Suprapubic skin (tissue), 4 donors: ENCODE results near the gene ZMYND10. TPM values are rescaled to one million over a fixed set of nuclear protein-coding genes. Genes with fewer than 3 reads are reported as not detected.

ENCODE experiments used
- DNase-seq, 2 donors: peaks; one replicate each; pipeline ENCODE4 v3.0.0-alpha.2; 2019; ENCODE audit warnings: low spot score in 2 of 2
- H3K27ac ChIP-seq: fragments of 200-600 bp; sonication (generic); one replicate; pipeline ENCODE4 v1.5.1; 2019
- H3K27me3 ChIP-seq: fragments of 200-600 bp; sonication (generic); one replicate; pipeline ENCODE4 v1.5.1; 2019
- H3K36me3 ChIP-seq: fragments of 200-600 bp; sonication (generic); one replicate; pipeline ENCODE4 v1.5.1; 2019
- H3K4me1 ChIP-seq: fragments of 200-600 bp; sonication (generic); one replicate; pipeline ENCODE4 v1.5.1; 2019
- H3K4me3 ChIP-seq: fragments of 200-600 bp; sonication (generic); one replicate; pipeline ENCODE4 v1.5.1; 2019; ENCODE audit warnings: mild to moderate bottlenecking
- H3K9me3 ChIP-seq: fragments of 200-600 bp; sonication (generic); one replicate; pipeline ENCODE4 v1.5.1; 2019
- CTCF ChIP-seq, 2 donors: fragments of 200-600 bp in 1 of 2; fragments of 450-650 bp in 1 of 2; sonication (generic) in 1 of 2; IDR thresholded peaks; one replicate each; pipeline ENCODE4 v1.5.1; 2016 to 2019; ENCODE audit warnings: antibody characterized with exemption in 2 of 2, mild to moderate bottlenecking in 1 of 2, moderate library complexity in 1 of 2
- EP300 ChIP-seq: sonication (generic); formaldehyde crosslinking; IDR thresholded peaks from one replicate; pipeline ENCODE4 v1.6.1; 2017; ENCODE audit warnings: antibody characterized with exemption
- POLR2A ChIP-seq, 2 donors: fragments of 450-650 bp; IDR thresholded peaks; one replicate each; pipeline ENCODE4 v1.6.1; 2017; ENCODE audit warnings: antibody characterized with exemption in 2 of 2, mild to moderate bottlenecking in 2 of 2, moderate library complexity in 2 of 2
- POLR2AphosphoS5 ChIP-seq, 3 donors: sonication (generic); formaldehyde crosslinking; IDR thresholded peaks; one replicate each; pipeline ENCODE4 v1.6.1; 2017; ENCODE audit warnings: antibody characterized with exemption in 3 of 3
- WGBS: methylation state at CpG from one replicate; pipeline ENCODE4 v1.1.5; 2018; 5-methylcytosine and 5-hydroxymethylcytosine counted together
- total RNA-seq, 4 donors: library from RNA; depleted of rRNA; stranded (reverse); fragments of >200 nt; gene quantifications; one replicate each; pipeline ENCODE4 v1.1.0, GENCODE V29; 2016

The ZMYND10 gene
- total RNA-seq, 4 donors from 2014 or later = 1.6 to 4.7 (median 1.9) TPM; not detected in 1

GRCh38 chr3:50321336-50322114 is 24.0 kb downstream of the ZMYND10 start:
- Histone ChIP-seq H3K27me3 (no peaks in the 10 kb centered on the region), H3K9me3 (no peaks in the 10 kb centered on the region), H3K4me1 (peaks cover 84% of the 10 kb centered on the region), H3K36me3 (peaks cover 31% of the 10 kb centered on the region), H3K27ac (peak overlapping the region; percentile 96), H3K4me3 (peak overlapping the region; percentile 93)
- peak; percentile 92 to 95 for DNase-seq
- 10% methylated on average over 10 of the region's 59 CpGs for WGBS
- TF ChIP-seq POLR2A (IDR thresholded peaks at IDR 0.05) (no peak), CTCF (IDR thresholded peaks at IDR 0.05) (peak in 1 of 2 donors; percentile 51), POLR2AphosphoS5 (IDR thresholded peaks at IDR 0.05) (peak in 2 of 3 donors; percentile 13 to 83), EP300 (no peak)

- Histone ChIP-seq H3K4me3 (peak overlapping the region; percentile 93), H3K27ac (peak overlapping the region; percentile 96), H3K4me1 (peaks cover 85% of the 10 kb centered on the region), H3K9me3 (no peaks in the 10 kb centered on the region), H3K36me3 (peaks cover 28% of the 10 kb centered on the region), H3K27me3 (no peaks in the 10 kb centered on the region)
- TF ChIP-seq EP300 = no peak
- no peak for TF ChIP-seq POLR2AphosphoS5 (IDR thresholded peaks at IDR 0.05)
- no peak for TF ChIP-seq CTCF (IDR thresholded peaks at IDR 0.05)
- TF ChIP-seq POLR2A (IDR thresholded peaks at IDR 0.05) = no peak
- 0% methylated on average over 6 of the region's 45 CpGs for WGBS
- DNase-seq = no peak
These were observed 24.6 kb downstream of the ZMYND10 start for GRCh38 chr3:50320853-50321335.

- no peaks in the 10 kb centered on the region for H3K27me3 ChIP-seq
- H3K4me3 ChIP-seq = peak overlapping the region; percentile 93
- no peaks in the 10 kb centered on the region for H3K9me3 ChIP-seq
- H3K4me1 ChIP-seq = peaks cover 89% of the 10 kb centered on the region
- DNase-seq = no peak
- peaks cover 20% of the 10 kb centered on the region for H3K36me3 ChIP-seq
- WGBS = 82% methylated on average over 16 of the region's 29 CpGs
- peak overlapping the region; percentile 96 for H3K27ac ChIP-seq
- TF ChIP-seq POLR2A (IDR thresholded peaks at IDR 0.05) (no peak), EP300 (no peak), POLR2AphosphoS5 (IDR thresholded peaks at IDR 0.05) (no peak), CTCF (IDR thresholded peaks at IDR 0.05) (no peak)
These were observed 25.5 kb downstream of the ZMYND10 start for GRCh38 chr3:50319894-50320625.

- Histone ChIP-seq H3K27ac (no peak overlapping the region), H3K36me3 (peaks cover 19% of the 10 kb centered on the region), H3K27me3 (no peaks in the 10 kb centered on the region), H3K4me1 (peaks cover 89% of the 10 kb centered on the region), H3K9me3 (no peaks in the 10 kb centered on the region), H3K4me3 (peak overlapping the region; percentile 93)
- WGBS = 87% methylated on average over 14 of the region's 16 CpGs
- peak in 1 of 2 donors; percentile 63 for DNase-seq
- TF ChIP-seq CTCF (IDR thresholded peaks at IDR 0.05) (no peak), POLR2A (IDR thresholded peaks at IDR 0.05) (no peak), EP300 (no peak), POLR2AphosphoS5 (IDR thresholded peaks at IDR 0.05) (no peak)
These were observed 26.2 kb downstream of the ZMYND10 start for GRCh38 chr3:50319181-50319893.
